ENCODE measurements around the gene KLHL33.

The KLHL33 gene

GRCh38 chr14:20470603-20470901 lies 34.6 kb upstream of the KLHL33 start:
- Histone ChIP-seq H3K36me3 (ENCODE audit: insufficient read depth, insufficient read length, low read length) (peaks cover 40% of the 10 kb centered on the region), H3K4me3 (ENCODE audit: insufficient read length, low read depth) (peak overlapping the region; percentile 92)

GRCh38 chr14:20469890-20470602 lies 34.1 kb upstream of the KLHL33 start:
- Histone ChIP-seq H3K4me3 (ENCODE audit: insufficient read length, low read depth) (peak overlapping the region; percentile 92), H3K27me3 (ENCODE audit: insufficient read depth, insufficient read length) (no peaks in the 10 kb centered on the region), H3K4me1 (ENCODE audit: insufficient read depth, insufficient read length) (no peaks in the 10 kb centered on the region), H3K9me3 (ENCODE audit: insufficient read depth, low read length) (no peaks in the 10 kb centered on the region), H3K9ac (ENCODE audit: insufficient read length, low read depth) (peak overlapping the region; percentile 94), H3K36me3 (ENCODE audit: insufficient read depth, insufficient read length, low read length) (peaks cover 34% of the 10 kb centered on the region)
- DNase-seq (ENCODE audit: low read depth, low spot score), result no peak
- no peak for TF ChIP-seq ZNF274 (IDR thresholded peaks at IDR 0.05; ENCODE audit: low read depth, low read length)
- no peak for TF ChIP-seq YY1 (IDR thresholded peaks at IDR 0.05; ENCODE audit: insufficient read depth, insufficient read length)
- TF ChIP-seq SUZ12 (IDR thresholded peaks at IDR 0.05; ENCODE audit: extremely low read depth, insufficient read depth, insufficient read length), result no peak

More at GRCh38 chr14:20470603-20470901, 34.6 kb upstream of the KLHL33 start:
- H3K9me3 ChIP-seq (ENCODE audit: insufficient read depth, low read length), result no peaks in the 10 kb centered on the region
- TF ChIP-seq YY1 (IDR thresholded peaks at IDR 0.05; ENCODE audit: insufficient read depth, insufficient read length) (no peak), ZNF274 (IDR thresholded peaks at IDR 0.05; ENCODE audit: low read depth, low read length) (no peak), SUZ12 (IDR thresholded peaks at IDR 0.05; ENCODE audit: extremely low read depth, insufficient read depth, insufficient read length) (no peak)
- no peaks in the 10 kb centered on the region for H3K27me3 ChIP-seq (ENCODE audit: insufficient read depth, insufficient read length)
- H3K4me1 ChIP-seq (ENCODE audit: insufficient read depth, insufficient read length), result no peaks in the 10 kb centered on the region
- peak overlapping the region; percentile 94 for H3K9ac ChIP-seq (ENCODE audit: insufficient read length, low read depth)
- DNase-seq (ENCODE audit: low read depth, low spot score), result no peak

- peak within 1 kb of the TSS; percentile 92 for H3K4me3 ChIP-seq (ENCODE audit: insufficient read length, low read depth)
- TF ChIP-seq ZNF274 (IDR thresholded peaks at IDR 0.05; ENCODE audit: low read depth, low read length) (no peak), YY1 (IDR thresholded peaks at IDR 0.05; ENCODE audit: insufficient read depth, insufficient read length) (no peak), SUZ12 (IDR thresholded peaks at IDR 0.05; ENCODE audit: extremely low read depth, insufficient read depth, insufficient read length) (no peak)
- no peaks in the 10 kb centered on the region for H3K4me1 ChIP-seq (ENCODE audit: insufficient read depth, insufficient read length)
- peak; percentile 72 for DNase-seq (ENCODE audit: low read depth, low spot score)
- peak within 1 kb of the TSS; percentile 94 for H3K9ac ChIP-seq (ENCODE audit: insufficient read length, low read depth)
- no peaks in the 10 kb centered on the region for H3K9me3 ChIP-seq (ENCODE audit: insufficient read depth, low read length)
- H3K27me3 ChIP-seq (ENCODE audit: insufficient read depth, insufficient read length), result no peaks in the 10 kb centered on the region
- peaks cover 28% of the 10 kb centered on the region for H3K36me3 ChIP-seq (ENCODE audit: insufficient read depth, insufficient read length, low read length)
Measured at GRCh38 chr14:20469242-20469889, 33.4 kb upstream of the KLHL33 start, which contains the start of gene PNP. Gene PNP (plus strand): TSS chr14:20469406. CDS start chr14:20469525, 119 bp downstream.

- H3K36me3 ChIP-seq (ENCODE audit: insufficient read depth, insufficient read length, low read length), result peaks cover 22% of the 10 kb centered on the region
- H3K4me3 ChIP-seq (ENCODE audit: insufficient read length, low read depth), result peak overlapping the region; percentile 92
- no peaks in the 10 kb centered on the region for H3K9me3 ChIP-seq (ENCODE audit: insufficient read depth, low read length)
- no peak for DNase-seq (ENCODE audit: low read depth, low spot score)
- H3K4me1 ChIP-seq (ENCODE audit: insufficient read depth, insufficient read length), result no peaks in the 10 kb centered on the region
- no peaks in the 10 kb centered on the region for H3K27me3 ChIP-seq (ENCODE audit: insufficient read depth, insufficient read length)
- no peak for TF ChIP-seq SUZ12 (IDR thresholded peaks at IDR 0.05; ENCODE audit: extremely low read depth, insufficient read depth, insufficient read length)
- no peak for TF ChIP-seq YY1 (IDR thresholded peaks at IDR 0.05; ENCODE audit: insufficient read depth, insufficient read length)
- no peak for TF ChIP-seq ZNF274 (IDR thresholded peaks at IDR 0.05; ENCODE audit: low read depth, low read length)
- H3K9ac ChIP-seq (ENCODE audit: insufficient read length, low read depth), result peak overlapping the region; percentile 94
Measured at GRCh38 chr14:20468764-20469241, 32.8 kb upstream of the KLHL33 start.

- TF ChIP-seq SUZ12 (IDR thresholded peaks at IDR 0.05; ENCODE audit: extremely low read depth, insufficient read depth, insufficient read length) (no peak), ZNF274 (IDR thresholded peaks at IDR 0.05; ENCODE audit: low read depth, low read length) (no peak), YY1 (IDR thresholded peaks at IDR 0.05; ENCODE audit: insufficient read depth, insufficient read length) (no peak)
- H3K4me3 ChIP-seq (ENCODE audit: insufficient read length, low read depth), result peak within 1 kb of the TSS; percentile 82
- peak; percentile 97 for DNase-seq (ENCODE audit: low read depth, low spot score)
- H3K4me1 ChIP-seq (ENCODE audit: insufficient read depth, insufficient read length), result peaks cover 16% of the 10 kb centered on the region
- peaks cover 42% of the 10 kb centered on the region for H3K36me3 ChIP-seq (ENCODE audit: insufficient read depth, insufficient read length, low read length)
- no peaks in the 10 kb centered on the region for H3K27me3 ChIP-seq (ENCODE audit: insufficient read depth, insufficient read length)
- peak within 1 kb of the TSS; percentile 85 for H3K9ac ChIP-seq (ENCODE audit: insufficient read length, low read depth)
- peaks cover 5% of the 10 kb centered on the region; the same call in 1 of the 2 replicates for H3K9me3 ChIP-seq (ENCODE audit: insufficient read depth, low read length)
Measured at GRCh38 chr14:20461225-20462141, 25.5 kb upstream of the KLHL33 start, which contains the start of gene PIP4P1. Gene PIP4P1 (minus strand): TSS chr14:20461434. CDS start chr14:20461325, 109 bp downstream.

- Histone ChIP-seq H3K27me3 (ENCODE audit: insufficient read depth, insufficient read length) (no peaks in the 10 kb centered on the region), H3K4me1 (ENCODE audit: insufficient read depth, insufficient read length) (peaks cover 16% of the 10 kb centered on the region), H3K36me3 (ENCODE audit: insufficient read depth, insufficient read length, low read length) (peaks cover 51% of the 10 kb centered on the region), H3K4me3 (ENCODE audit: insufficient read length, low read depth) (peak overlapping the region; percentile 82), H3K9ac (ENCODE audit: insufficient read length, low read depth) (peak overlapping the region; percentile 85), H3K9me3 (ENCODE audit: insufficient read depth, low read length) (peaks cover 5% of the 10 kb centered on the region; the same call in 1 of the 2 replicates)
- TF ChIP-seq YY1 (IDR thresholded peaks at IDR 0.05; ENCODE audit: insufficient read depth, insufficient read length), result no peak
- no peak for TF ChIP-seq ZNF274 (IDR thresholded peaks at IDR 0.05; ENCODE audit: low read depth, low read length)
- TF ChIP-seq SUZ12 (IDR thresholded peaks at IDR 0.05; ENCODE audit: extremely low read depth, insufficient read depth, insufficient read length), result no peak
- no peak for DNase-seq (ENCODE audit: low read depth, low spot score)
Measured at GRCh38 chr14:20460458-20461224, 24.7 kb upstream of the KLHL33 start.
